AG08396 (cell line): ENCODE measurements around the gene EVI5L.

Source experiments
- DNase-seq: peaks from one replicate; pipeline ENCODE4 v3.0.0; 2012; ENCODE audit warnings: low spot score, mixed read lengths

The EVI5L gene

DNA sequence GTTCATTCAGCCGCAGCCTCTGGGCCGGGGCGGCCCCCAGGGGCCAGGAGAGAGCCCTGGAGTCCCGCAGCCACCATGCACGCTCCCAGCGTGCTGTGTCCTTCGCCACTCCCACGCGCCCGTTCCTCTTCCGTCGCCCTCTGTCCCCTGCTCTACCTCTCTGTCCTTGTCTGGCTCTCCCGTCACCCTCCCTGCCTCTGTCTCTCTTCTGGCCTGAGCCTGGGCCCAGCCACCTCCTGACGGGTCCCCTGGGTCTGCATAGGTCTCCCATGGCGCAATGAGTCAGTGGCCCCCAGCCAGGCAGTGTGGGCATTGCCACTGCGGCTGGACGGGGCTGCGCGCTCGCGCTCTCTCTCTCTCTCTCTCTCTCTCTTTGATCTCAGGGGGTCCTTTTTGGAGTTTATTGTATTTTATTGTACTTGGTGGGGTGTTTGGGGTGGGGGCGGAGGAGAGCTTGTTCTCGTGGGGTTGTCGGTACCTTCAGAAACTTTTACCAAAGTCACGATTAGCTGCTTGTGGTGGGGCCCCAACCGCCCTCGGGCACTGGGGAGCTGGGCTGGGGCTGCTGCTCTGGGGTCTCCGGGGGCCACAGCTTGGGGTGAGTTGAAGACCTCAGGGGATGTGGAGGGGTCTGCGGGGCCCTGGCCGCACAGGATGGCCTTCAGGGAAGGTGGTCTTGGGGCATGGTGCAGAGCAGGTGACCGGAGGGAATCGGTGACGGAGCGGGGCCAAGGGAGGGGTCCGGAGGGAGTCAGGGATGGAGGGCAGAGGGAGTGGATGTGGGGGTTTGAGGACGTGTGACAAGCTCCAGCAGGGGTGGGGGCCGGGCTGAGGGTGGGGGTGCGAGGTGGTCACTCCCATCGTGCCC, 82.9 kb downstream of the EVI5L start:
- no peak for DNase-seq

DNA sequence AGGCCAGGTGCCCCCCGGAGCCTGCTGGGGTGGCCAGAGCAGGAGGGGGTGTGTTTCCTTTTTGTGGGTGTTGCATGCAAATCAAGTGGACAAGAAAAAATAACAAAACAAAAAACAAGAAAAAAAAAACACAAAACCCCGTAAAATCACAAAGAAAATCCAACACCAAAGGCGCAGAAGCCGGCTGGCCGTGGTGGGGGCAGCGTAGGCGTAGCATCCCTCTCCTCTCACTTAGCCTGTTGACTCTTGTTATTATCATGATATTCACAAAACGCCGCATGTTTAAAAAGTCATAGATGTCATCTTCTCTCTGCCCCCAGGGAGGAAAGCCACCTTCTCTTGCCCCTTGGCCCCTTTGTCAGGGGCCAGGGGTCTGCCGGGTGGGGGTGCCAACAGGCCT, 83.6 kb downstream of the EVI5L start:
- DNase-seq: no peak

DNA sequence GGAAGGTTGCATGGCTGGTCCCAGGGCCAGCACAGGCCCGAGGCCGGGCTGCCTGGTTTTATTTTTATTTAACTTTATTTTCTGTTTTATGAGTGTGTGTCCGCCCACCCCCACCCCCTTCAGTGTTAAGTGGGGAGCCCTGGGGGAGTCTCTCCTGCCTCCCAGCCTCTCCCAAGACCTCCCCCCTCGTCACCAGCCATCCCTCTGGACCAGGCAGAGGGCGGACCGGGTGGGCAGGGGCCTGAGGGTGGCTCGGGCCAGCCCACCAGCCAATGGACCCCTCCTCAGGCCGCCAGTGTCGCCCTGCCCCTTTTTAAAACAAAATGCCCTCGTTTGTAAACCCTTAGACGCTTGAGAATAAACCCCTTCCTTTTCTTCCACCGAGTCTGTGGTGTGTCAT, 84.1 kb downstream of the EVI5L start:
- DNase-seq: no peak
